ENCODE measurements around the gene CSPG4.
"Not testable (repeated sequence)": the region's sequence is repeated elsewhere in the genome, so short reads cannot be mapped to it uniquely, and the experiment has no call there.

- TF ChIP-seq BHLHE40 (IDR thresholded peaks at IDR 0.05; ENCODE audit: borderline replicate concordance); FOXA1 (IDR thresholded peaks at IDR 0.05); ZNF384 (IDR thresholded peaks at IDR 0.05); CTBP1 (IDR thresholded peaks at IDR 0.05; ENCODE audit: borderline replicate concordance); L3MBTL2 (conservative IDR thresholded peaks at IDR 0.05); FOXK2 (IDR thresholded peaks at IDR 0.05): not testable (repeated sequence)
Measured at GRCh38 chr15:75699961-75700874, 12.4 kb downstream of the CSPG4 start.

Data from HEK293T (cell line).